ENCODE measurements around the gene CDK2. TPM values are rescaled to one million over a fixed set of nuclear protein-coding genes. Genes with fewer than 3 reads are reported as not detected.

The CDK2 gene
- total RNA-seq, 1 experiment from 2014 or later = 23.8 TPM

DNA sequence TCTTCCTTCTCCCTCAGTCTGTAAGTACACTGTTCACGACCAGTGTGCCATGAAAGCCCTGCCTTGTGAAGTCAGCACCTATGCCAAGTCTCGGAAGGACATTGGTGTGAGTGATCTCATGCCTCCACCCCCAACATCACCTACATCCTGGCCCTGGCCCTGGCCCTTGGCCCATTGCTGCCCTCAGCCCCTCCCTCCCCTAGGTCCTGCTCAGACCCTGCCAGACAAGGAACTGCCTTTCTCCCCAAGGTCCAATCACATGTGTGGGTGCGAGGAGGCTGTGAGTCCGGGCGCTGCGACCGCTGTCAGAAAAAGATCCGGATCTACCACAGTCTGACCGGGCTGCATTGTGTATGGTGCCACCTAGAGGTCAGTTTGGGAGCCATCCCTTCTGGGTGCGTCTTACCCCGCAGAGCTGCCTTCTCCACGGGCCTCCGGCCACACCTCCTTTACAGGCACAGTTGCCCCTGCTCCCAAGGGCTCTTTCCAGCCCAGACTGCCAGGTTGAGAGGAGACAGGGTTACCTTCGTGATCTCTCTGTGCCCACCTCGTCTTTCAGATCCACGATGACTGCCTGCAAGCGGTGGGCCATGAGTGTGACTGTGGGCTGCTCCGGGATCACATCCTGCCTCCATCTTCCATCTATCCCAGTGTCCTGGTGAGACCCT is 26.4 kb upstream of the CDK2 start:
- DNase-seq (ENCODE audit: unreplicated experiment) = peak; percentile 91
- no TSS peak for BruUV-seq (replicated peaks)

GRCh38 chr12:55942055-55942454 is 24.6 kb upstream of the CDK2 start:
- BruUV-seq (replicated peaks) = no TSS peak
- POLR2A ChIA-PET = interaction anchor here (0.7 to 4.7 kb wide), 4 partner anchors 7 to 195 kb away, joined by 3 to 23 read pairs (median 4); no protein-coding TSS in a partner anchor
- Mint-ChIP-seq H3K9me3 (ENCODE audit: unreplicated experiment) (no peaks in the 10 kb centered on the region), H3K36me3 (ENCODE audit: insufficient read depth, unreplicated experiment) (peaks cover 93% of the 10 kb centered on the region), H3K27ac (ENCODE audit: low read depth, unreplicated experiment) (no peak overlapping the region), H3K4me1 (ENCODE audit: insufficient read depth, unreplicated experiment) (peaks cover 36% of the 10 kb centered on the region), H3K4me3 (ENCODE audit: unreplicated experiment) (no peak overlapping the region), H3K27me3 (ENCODE audit: insufficient read depth, unreplicated experiment) (no peaks in the 10 kb centered on the region)
- no peak for TF ChIP-seq CTCF (IDR thresholded peaks at IDR 0.05; ENCODE audit: unreplicated experiment)
- DNase-seq (ENCODE audit: unreplicated experiment) = no peak
- intact Hi-C loops (cut with micrococcal nuclease) = no loop called here
- CTCF ChIA-PET = interaction anchor here (0.6 to 8.0 kb wide), 10 partner anchors 9 to 1511 kb away, joined by 3 to 108 read pairs (median 4); partner anchors contain the start of genes DGKA and PYM1

More for the DNA sequence above, 26.4 kb upstream of the CDK2 start:
- Mint-ChIP-seq H3K4me3 (ENCODE audit: unreplicated experiment) (peak overlapping the region; percentile 48), H3K36me3 (ENCODE audit: insufficient read depth, unreplicated experiment) (peaks cover 89% of the 10 kb centered on the region), H3K9me3 (ENCODE audit: unreplicated experiment) (no peaks in the 10 kb centered on the region), H3K27me3 (ENCODE audit: insufficient read depth, unreplicated experiment) (no peaks in the 10 kb centered on the region), H3K4me1 (ENCODE audit: insufficient read depth, unreplicated experiment) (peaks cover 49% of the 10 kb centered on the region), H3K27ac (ENCODE audit: low read depth, unreplicated experiment) (peak overlapping the region; percentile 52)
- intact Hi-C loops (cut with micrococcal nuclease) = loop anchor here (1.0 to 2.0 kb wide), 3 partner anchors 10 to 201 kb away; partner anchors contain the start of gene SARNP
- peak; percentile 85 for TF ChIP-seq CTCF (IDR thresholded peaks at IDR 0.05; ENCODE audit: unreplicated experiment)
- CTCF ChIA-PET = interaction anchor here (0.6 to 8.0 kb wide), 26 partner anchors 9 to 206 kb away, joined by 3 to 108 read pairs (median 4); partner anchors contain the start of genes DGKA, ORMDL2, PYM1 and SARNP
- POLR2A ChIA-PET = interaction anchor here (0.6 to 5.9 kb wide), 15 partner anchors 9 to 328 kb away, joined by 3 to 53 read pairs (median 5); partner anchors contain the start of genes CD63, DGKA, DNAJC14 and ORMDL2

- POLR2A ChIA-PET = interaction anchor here (0.6 to 4.7 kb wide), 8 partner anchors 8 to 196 kb away, joined by 3 to 23 read pairs (median 3); no protein-coding TSS in a partner anchor
Measured at GRCh38 chr12:55942577-55943136, 24.0 kb upstream of the CDK2 start.

More at GRCh38 chr12:55942577-55943136, 24.0 kb upstream of the CDK2 start:
- H3K4me1 Mint-ChIP-seq (ENCODE audit: insufficient read depth, unreplicated experiment) = peaks cover 30% of the 10 kb centered on the region
- no peak for DNase-seq (ENCODE audit: unreplicated experiment)
- CTCF ChIA-PET = interaction anchor here (0.6 to 4.8 kb wide), 7 partner anchors 10 to 147 kb away, joined by 3 to 34 read pairs (median 4); partner anchors contain the start of genes DGKA and PYM1
- BruUV-seq (replicated peaks) = no TSS peak
- no peaks in the 10 kb centered on the region for H3K9me3 Mint-ChIP-seq (ENCODE audit: unreplicated experiment)
- H3K27ac Mint-ChIP-seq (ENCODE audit: low read depth, unreplicated experiment) = peak overlapping the region; percentile 52
- H3K36me3 Mint-ChIP-seq (ENCODE audit: insufficient read depth, unreplicated experiment) = peaks cover 93% of the 10 kb centered on the region
- intact Hi-C loops (cut with micrococcal nuclease) = no loop called here
- no peaks in the 10 kb centered on the region for H3K27me3 Mint-ChIP-seq (ENCODE audit: insufficient read depth, unreplicated experiment)
- H3K4me3 Mint-ChIP-seq (ENCODE audit: unreplicated experiment) = no peak overlapping the region
- TF ChIP-seq CTCF (IDR thresholded peaks at IDR 0.05; ENCODE audit: unreplicated experiment) = no peak
